ENCODE measurements around the gene BRD8.

- no peak for TF ChIP-seq CTCF (IDR thresholded peaks at IDR 0.05; ENCODE audit: poor library complexity)
- no peak for TF ChIP-seq EZH2 (IDR thresholded peaks at IDR 0.05; ENCODE audit: borderline replicate concordance)
- TF ChIP-seq EZH2phosphoT487 (IDR thresholded peaks at IDR 0.05; ENCODE audit: low read depth, severe bottlenecking, unreplicated experiment) = no peak
These were observed 2.4 kb upstream of the BRD8 start for GRCh38 chr5:138180841-138181240.
